Stimulated activated CD4-positive, alpha-beta T cell treated with anti-CD3 and anti-CD28 coated beads, Interleukin-2, amount 100 ng/mL, for 24 hours (primary cell): ENCODE data around the gene SLC4A2.

ENCODE experiments used
- DNase-seq, 2 donors: peaks; one replicate each; pipeline ENCODE4 v3.0.0-alpha.2; 2020

Gene SLC4A2

DNA sequence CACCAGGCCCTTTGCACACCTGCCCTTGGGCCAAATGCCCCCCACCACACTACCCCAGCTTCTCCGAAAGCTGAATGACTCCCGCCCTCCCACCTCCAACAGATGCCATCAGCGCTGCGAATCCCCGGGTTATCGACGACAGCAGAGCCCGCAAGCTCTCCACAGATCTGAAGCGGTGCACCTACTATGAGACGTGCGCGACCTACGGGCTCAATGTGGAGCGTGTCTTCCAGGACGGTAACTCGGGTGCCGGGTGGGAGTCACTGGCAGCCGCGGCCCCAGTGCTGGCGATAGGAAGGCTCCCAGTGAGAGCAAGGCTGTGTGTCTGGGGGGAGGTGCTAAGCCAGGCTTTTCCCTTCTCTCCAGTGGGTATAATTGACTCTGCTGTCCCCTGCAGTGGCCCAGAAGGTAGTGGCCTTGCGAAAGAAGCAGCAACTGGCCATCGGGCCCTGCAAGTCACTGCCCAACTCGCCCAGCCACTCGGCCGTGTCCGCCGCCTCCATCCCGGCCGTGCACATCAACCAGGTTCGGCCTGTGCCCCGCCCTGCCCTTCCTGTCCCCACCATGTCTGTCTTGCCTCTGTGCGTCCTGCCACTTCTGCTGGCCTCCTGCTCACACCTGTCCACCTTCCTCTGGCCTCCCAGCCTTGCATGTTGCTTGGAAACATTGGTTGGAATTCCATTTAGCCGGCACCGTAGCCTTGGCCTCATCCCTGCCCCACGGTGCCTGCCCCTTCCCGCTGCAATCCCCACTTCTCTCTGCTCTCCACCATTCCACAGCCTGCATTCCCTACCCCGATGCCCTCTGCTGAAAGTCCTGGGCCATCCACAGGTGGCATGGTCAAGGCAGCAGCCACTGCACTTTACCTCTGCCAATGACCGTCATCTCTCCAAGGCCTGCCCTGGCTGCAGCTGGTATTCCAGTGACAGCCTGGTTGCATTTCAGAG, 59.0 kb downstream of the SLC4A2 start:
- no peak for DNase-seq

DNA sequence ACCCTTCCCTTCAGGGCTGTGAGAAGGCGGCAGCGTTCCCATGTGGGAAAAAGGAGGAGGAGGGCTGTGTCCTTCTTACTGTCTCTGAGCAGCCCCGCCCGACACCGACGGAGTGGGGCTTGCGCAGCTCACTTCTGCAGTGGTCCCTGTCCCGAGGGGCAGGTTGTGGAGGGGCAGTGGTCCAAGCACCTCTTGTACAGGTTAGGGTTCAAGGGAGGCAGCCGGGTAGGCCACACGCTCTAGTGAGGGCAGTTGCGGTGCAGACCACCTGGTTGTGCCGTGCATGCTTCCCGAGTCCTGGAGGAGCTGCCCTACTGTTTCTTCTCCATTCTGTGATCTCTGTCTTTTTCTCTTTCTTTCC, 59.6 kb downstream of the SLC4A2 start:
- no peak for DNase-seq

GRCh38 chr7:151119902-151120301, 60.5 kb downstream of the SLC4A2 start:
- DNase-seq, result no peak

- no peak for DNase-seq
Observed at GRCh38 chr7:151120896-151121295, 61.5 kb downstream of the SLC4A2 start.

DNA sequence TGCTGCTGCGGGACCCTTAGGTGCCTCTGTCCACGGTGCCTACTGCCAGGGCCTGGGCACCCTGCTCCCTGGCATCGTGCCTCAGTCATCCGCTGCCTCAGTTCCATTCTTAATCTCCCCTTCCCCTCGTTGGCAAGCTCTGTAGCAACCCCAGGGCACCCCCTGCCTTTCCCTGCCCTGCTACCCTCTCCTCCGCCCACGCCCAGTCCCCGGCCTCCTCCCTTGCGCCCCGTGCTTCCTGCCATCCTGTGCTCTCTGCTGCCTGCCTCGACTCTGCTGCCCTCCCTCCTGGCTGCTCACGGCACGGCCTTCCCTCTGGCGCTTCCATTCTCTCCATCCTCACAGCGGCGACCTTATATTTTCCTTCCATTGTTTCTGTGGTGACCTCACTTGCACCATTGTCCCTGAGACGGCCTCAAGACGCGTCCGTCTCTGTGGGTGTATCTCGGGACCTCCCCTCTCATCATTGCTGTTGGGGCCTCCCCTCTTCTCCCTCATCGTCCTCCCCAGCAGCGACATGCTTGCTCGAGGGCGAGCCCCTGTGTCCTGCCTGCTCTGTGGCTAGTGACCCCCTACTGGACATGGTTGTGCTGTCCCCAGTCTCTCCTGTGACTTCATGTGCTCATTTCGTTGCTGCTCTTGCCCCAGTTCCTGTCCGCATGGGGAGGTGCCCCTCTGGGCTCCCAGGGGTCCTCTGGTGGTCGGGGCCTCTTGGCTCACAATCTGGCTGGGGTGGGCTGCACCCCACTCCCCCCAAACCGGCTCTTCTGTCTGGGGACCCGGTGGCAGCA, 62.2 kb downstream of the SLC4A2 start:
- no peak for DNase-seq

DNA sequence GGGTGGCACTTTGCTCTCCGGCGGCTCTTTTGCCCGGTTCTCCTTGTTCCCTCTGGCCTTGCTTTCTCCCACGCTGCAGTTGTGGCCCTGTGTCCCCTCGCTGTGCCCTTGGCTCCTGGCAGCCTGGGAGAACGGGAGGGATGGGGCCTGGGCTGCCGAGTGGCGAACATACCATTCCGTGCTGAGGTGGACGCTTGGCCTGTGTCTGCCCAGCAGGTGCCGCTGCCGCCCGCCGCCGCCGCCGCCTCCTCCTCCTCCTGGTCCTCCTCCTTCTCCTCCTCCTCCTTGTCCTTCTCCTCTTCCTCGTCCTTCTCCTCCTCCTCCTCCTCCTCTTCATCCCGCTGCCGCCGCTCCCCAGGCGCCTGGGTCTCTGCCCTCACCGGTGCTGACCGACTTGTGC, 62.9 kb downstream of the SLC4A2 start:
- no peak for DNase-seq

- DNase-seq, result no peak
Observed at GRCh38 chr7:151122796-151123157, 63.4 kb downstream of the SLC4A2 start.

DNA sequence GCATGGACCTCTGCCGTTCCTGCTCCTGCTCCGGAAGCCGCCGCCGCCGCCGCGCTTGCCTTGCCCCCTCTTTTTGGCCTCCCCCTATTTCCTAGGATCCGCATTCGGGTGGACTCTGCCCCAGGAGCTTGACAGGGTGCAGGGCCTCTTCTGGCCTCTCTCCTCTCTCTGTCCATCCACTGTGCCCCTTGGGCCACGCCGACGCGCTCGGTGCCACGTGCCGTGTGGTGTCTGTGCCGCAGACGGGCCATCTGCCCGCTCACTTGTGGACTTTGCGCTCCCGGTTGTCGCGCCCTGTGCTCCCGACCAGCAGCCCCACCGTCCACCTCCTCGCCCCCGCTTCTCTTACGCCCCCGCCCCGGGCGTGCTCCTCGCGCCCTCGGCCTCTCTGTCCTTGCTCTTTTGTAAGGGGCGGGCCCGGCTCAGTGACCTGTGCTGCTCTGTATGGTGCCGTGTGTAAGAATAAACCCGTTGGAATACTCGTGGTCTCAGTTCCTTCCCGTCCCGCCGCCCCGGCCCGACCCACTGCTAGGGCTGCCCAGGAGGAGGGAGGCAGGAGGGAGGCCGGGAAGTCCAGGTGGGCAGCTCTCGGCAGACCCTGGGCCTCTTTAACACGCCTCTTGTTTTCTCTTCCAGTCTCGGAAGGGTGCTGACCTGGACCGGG, 63.9 kb downstream of the SLC4A2 start:
- no peak for DNase-seq

GRCh38 chr7:151123822-151124464, 64.6 kb downstream of the SLC4A2 start:
- peak; percentile 86 to 88 for DNase-seq

DNA sequence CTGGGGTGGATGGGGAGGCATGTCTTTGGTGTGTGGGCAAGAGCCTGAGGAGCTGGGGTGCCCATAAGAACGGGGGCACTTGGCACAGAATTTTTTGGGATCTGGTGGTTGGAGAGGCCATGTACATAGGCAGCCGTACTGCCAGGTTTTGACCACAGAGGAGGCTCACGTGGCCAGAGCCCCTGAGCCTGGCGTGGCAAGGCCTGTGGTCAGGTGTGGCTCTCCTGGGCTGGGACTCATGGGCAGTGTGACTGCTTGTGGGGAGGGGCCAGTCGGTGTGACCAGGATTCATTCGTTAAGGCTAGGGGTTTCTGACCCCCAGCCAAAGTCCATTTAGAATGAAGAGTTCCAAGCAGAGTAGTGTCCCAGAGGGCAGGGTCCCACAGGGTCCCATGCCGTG, 65.1 kb downstream of the SLC4A2 start:
- no peak for DNase-seq

DNA sequence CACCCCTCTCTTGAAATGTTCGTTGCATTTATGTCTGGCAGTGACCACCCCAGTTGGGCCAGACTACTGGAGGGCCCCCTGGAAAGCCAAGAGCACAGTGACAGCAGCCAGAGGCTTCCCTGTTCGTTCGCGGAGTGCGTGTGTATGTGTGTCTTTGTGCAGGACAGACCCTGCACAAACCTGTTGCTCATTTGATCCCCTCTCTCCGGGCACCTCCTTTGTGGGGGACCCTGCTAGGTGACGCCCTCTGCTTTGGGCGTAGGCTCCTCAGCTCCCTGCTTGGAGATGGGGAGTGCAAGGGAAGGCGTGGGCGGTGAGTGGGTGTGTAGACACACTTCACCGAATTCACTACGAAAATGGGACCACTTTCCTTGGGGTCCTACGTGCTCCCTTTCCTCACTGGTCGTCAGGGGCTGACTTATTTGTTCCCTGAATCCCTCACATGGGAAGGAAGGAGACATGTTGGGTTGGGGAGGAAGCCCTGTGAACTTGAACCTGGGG, 65.6 kb downstream of the SLC4A2 start:
- DNase-seq, result no peak

DNA sequence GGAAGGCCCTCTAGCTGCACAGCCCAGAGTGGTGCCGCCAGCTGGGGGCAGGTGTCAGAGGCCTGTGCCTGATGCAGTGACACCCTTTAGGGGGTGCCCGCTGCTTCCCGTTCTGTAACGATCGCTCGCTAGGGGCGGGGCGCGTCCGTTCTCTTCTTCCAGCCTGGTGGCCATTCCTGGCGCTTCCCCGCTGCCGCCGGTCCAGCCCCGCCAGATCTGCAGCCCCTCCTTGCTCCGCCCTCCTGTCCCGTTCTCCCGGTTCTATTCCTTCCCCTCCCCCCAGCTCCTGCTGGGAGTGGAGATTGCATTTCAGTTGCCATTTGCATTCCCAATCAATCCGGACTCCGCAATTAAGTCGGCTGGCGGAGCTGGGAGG, 66.1 kb downstream of the SLC4A2 start:
- DNase-seq, result no peak

- DNase-seq, result no peak
Observed at GRCh38 chr7:151125846-151126481, 66.6 kb downstream of the SLC4A2 start.
